Measurements from ENCODE around the gene EFR3B.

Gene EFR3B

DNA sequence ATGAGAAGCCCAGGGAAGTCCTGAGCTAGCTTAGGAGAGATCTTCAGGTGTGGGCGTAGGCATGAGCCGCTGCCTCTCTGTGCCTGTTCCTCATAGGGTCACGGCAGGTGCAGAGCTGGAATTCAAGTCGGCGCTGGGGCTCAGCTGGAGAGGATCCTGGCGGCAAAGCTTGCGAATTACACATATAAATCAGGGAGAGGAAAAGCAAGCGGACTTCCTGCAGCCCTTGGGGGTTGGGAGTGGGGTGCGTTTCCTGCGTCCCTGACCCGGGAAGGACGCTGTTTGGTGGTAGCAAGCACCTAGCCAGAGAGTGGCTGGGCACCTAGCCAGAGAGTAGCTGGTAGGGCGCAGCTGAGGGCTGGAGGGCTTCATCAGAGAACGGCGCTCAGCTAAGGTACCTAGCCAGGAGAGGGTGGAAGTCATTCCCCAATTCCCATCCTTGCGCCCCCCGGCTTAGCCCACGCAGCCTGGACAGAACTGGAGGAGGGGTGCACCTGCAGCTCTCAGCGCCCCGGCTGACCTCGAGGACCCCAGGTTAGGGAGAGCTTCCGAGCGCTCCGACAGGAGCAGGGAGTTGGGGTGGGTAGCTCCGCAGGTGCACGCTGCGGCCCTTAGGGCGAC is 459 bp upstream of the EFR3B start:
- Histone ChIP-seq H3K9me3 (ENCODE audit: control insufficient read depth, low read length) (no peaks in the 10 kb centered on the region), H3K4me3 (ENCODE audit: low read depth, low read length) (peak overlapping the region; percentile 80), H3K4me1 (no peaks in the 10 kb centered on the region), H2AFZ (peak overlapping the region; percentile 98), H3K4me2 (ENCODE audit: low read length) (peak overlapping the region; percentile 99), H3K79me2 (no peaks in the 10 kb centered on the region), H3K36me3 (ENCODE audit: control insufficient read depth, insufficient read depth, low read length) (no peaks in the 10 kb centered on the region), H3K27ac (peak overlapping the region; percentile 95), H3K9ac (no peak overlapping the region), H3K27me3 (ENCODE audit: control insufficient read depth, insufficient read depth, low read length) (no peaks in the 10 kb centered on the region)
- TF ChIP-seq, protein P1, sequence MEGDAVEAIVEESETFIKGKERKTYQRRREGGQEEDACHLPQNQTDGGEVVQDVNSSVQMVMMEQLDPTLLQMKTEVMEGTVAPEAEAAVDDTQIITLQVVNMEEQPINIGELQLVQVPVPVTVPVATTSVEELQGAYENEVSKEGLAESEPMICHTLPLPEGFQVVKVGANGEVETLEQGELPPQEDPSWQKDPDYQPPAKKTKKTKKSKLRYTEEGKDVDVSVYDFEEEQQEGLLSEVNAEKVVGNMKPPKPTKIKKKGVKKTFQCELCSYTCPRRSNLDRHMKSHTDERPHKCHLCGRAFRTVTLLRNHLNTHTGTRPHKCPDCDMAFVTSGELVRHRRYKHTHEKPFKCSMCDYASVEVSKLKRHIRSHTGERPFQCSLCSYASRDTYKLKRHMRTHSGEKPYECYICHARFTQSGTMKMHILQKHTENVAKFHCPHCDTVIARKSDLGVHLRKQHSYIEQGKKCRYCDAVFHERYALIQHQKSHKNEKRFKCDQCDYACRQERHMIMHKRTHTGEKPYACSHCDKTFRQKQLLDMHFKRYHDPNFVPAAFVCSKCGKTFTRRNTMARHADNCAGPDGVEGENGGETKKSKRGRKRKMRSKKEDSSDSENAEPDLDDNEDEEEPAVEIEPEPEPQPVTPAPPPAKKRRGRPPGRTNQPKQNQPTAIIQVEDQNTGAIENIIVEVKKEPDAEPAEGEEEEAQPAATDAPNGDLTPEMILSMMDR (IDR thresholded peaks at IDR 0.05): peak; percentile 62

DNA sequence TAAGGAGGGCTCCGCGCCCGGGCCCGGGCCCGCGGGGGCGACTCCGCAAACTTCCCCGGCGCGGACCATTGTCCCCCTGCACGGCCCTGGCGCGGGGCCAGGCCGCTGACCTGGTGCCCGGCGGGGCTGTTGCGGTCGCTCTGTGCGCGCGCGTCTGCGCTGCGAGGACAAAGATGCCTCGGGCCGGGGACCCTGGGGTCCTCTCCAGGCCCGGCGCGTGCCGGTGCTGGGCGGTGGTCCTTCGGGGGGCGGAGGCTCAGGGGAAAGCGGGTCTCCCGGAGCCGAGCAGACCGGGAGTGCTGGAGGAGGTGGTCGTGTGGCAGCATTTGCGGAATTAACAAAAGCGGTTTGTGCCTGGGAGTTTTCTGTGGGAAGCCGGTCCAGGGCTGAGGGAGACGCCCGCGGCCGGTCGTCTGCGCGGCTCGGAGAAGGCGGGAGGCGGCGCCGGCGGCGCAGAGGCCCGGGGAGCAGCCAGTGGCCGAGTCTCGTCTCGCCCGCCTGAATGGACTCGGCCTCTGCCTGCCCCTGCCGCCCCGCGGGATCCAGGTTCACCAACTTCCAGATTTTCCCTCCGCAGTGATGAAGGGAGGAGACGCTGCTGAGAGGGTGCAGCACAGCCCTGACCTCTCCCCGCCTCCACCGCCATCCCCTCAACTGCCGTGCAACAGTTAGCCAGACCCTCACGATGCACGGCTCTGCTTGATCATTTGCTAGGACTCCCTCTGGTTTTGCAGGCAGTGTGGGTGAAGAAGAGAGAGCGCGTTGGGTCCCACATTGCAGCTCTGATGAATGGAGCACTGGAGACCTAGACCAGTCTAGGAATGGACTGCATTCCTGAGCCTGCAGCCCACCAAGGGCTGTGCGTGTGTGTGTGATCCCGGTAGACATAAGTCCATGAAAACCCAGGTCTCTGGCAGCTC is 705 bp downstream of the EFR3B start:
- peak overlapping the region; percentile 13 for H3K9ac ChIP-seq

DNA sequence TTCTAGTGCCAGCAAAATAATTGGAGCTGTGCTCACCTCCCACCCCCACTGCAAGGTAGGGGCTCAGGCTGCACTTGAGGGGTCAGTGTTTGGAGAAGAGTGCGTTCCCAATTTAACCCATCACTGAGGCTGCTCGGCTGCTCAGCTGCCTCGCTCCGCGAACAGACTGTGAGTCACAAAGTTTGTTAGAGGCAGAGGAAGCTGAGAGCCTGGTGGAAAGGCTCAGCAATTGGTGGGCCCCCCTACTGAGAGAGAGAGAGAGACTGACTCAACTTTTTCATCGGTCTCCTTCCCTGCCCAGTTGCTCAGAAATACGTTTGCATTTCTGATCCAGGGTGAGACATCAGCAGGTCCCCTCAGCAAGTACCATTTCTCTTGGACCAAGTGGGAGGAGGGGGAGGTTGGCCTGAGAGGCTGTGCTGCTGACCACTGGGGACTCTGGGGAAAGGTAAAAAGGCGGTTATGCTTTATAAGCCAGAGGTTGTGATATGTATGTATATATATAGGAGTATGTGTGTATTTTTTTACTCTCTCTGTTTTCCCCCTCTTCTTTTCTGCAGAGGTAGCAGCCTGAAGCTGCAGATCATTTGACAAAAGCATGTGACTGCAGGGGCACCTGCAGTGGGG is 1.5 kb downstream of the EFR3B start:
- no peaks in the 10 kb centered on the region for H3K36me3 ChIP-seq (ENCODE audit: control insufficient read depth, insufficient read depth, low read length)
- H3K4me3 ChIP-seq (ENCODE audit: low read depth, low read length): peak overlapping the region; percentile 81
- H3K9me3 ChIP-seq (ENCODE audit: control insufficient read depth, low read length): no peaks in the 10 kb centered on the region
- peak overlapping the region; percentile 96 for H2AFZ ChIP-seq
- H3K4me2 ChIP-seq (ENCODE audit: low read length): peak overlapping the region; percentile 99
- H3K79me2 ChIP-seq: no peaks in the 10 kb centered on the region
- H3K9ac ChIP-seq: no peak overlapping the region
- H3K27ac ChIP-seq: no peak overlapping the region
- TF ChIP-seq, protein P1 (IDR thresholded peaks at IDR 0.05): no peak
- no peaks in the 10 kb centered on the region for H3K4me1 ChIP-seq
- no peaks in the 10 kb centered on the region for H3K27me3 ChIP-seq (ENCODE audit: control insufficient read depth, insufficient read depth, low read length)

More for the DNA sequence above, 705 bp downstream of the EFR3B start:
- Histone ChIP-seq H2AFZ (peak overlapping the region; percentile 96), H3K4me1 (no peaks in the 10 kb centered on the region), H3K27ac (peak overlapping the region; percentile 70), H3K36me3 (ENCODE audit: control insufficient read depth, insufficient read depth, low read length) (no peaks in the 10 kb centered on the region), H3K9me3 (ENCODE audit: control insufficient read depth, low read length) (no peaks in the 10 kb centered on the region), H3K4me2 (ENCODE audit: low read length) (peak overlapping the region; percentile 99), H3K27me3 (ENCODE audit: control insufficient read depth, insufficient read depth, low read length) (no peaks in the 10 kb centered on the region), H3K79me2 (no peaks in the 10 kb centered on the region), H3K4me3 (ENCODE audit: low read depth, low read length) (peak overlapping the region; percentile 81)
- TF ChIP-seq, protein P1 (IDR thresholded peaks at IDR 0.05): no peak

DNA sequence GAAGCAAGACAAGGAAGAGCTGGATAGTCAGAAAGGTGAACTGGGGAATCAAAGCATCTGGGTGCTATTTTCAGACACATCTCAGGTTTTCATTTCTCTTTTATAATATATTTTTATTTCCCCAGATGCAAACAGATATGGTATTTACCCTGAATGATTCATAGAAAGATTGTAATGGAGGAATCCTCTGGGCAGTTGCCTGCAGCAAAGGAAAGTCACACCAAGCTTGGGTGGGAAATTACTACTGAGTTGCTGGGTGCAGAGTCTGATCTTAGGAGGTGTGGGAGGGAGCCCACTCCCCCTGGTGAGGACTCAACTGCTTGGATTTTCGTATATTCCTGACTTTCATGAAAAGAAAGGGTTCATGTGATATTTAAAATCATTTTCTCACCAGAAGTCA is 2.1 kb downstream of the EFR3B start:
- TF ChIP-seq, protein P1 (IDR thresholded peaks at IDR 0.05): no peak
- no peaks in the 10 kb centered on the region for H3K79me2 ChIP-seq
- no peak overlapping the region for H3K9ac ChIP-seq
- no peak overlapping the region for H2AFZ ChIP-seq
- no peak overlapping the region for H3K4me2 ChIP-seq (ENCODE audit: low read length)
- no peak overlapping the region for H3K27ac ChIP-seq
- H3K4me1 ChIP-seq: no peaks in the 10 kb centered on the region
- H3K9me3 ChIP-seq (ENCODE audit: control insufficient read depth, low read length): no peaks in the 10 kb centered on the region
- H3K27me3 ChIP-seq (ENCODE audit: control insufficient read depth, insufficient read depth, low read length): no peaks in the 10 kb centered on the region
- no peaks in the 10 kb centered on the region for H3K36me3 ChIP-seq (ENCODE audit: control insufficient read depth, insufficient read depth, low read length)
- H3K4me3 ChIP-seq (ENCODE audit: low read depth, low read length): no peak overlapping the region

All from parathyroid adenoma (tissue), 2 donors.